HG02885 (cell line): ENCODE results near the gene COL1A1.

Source experiments
- ATAC-seq: cut with Tn5 transposase; IDR thresholded peaks from one replicate; pipeline ENCODE4 v1.9.1; 2021; ENCODE audit warnings: mild to moderate bottlenecking; ENCODE audit not compliant: unreplicated experiment, poor library complexity

Gene COL1A1

GRCh38 chr17:50214976-50215760 is 13.7 kb upstream of the COL1A1 start:
- no peak for ATAC-seq

- peak; percentile 83 for ATAC-seq
Measured at GRCh38 chr17:50213026-50214022, 11.9 kb upstream of the COL1A1 start.

- no peak for ATAC-seq
Measured at GRCh38 chr17:50212121-50212843, 10.9 kb upstream of the COL1A1 start.

GRCh38 chr17:50211249-50212120 is 10.1 kb upstream of the COL1A1 start:
- ATAC-seq, result no peak

- no peak for ATAC-seq
Measured at GRCh38 chr17:50210240-50211225, 9.1 kb upstream of the COL1A1 start.

- ATAC-seq, result no peak
Measured at GRCh38 chr17:50209472-50210239, 8.2 kb upstream of the COL1A1 start.

- ATAC-seq, result no peak
Measured at GRCh38 chr17:50209133-50209471, 7.7 kb upstream of the COL1A1 start.

GRCh38 chr17:50208611-50209061 is 7.2 kb upstream of the COL1A1 start:
- no peak for ATAC-seq

GRCh38 chr17:50207792-50208567 is 6.5 kb upstream of the COL1A1 start:
- ATAC-seq, result no peak

GRCh38 chr17:50207315-50207714 is 5.9 kb upstream of the COL1A1 start:
- no peak for ATAC-seq

GRCh38 chr17:50206604-50207293 is 5.3 kb upstream of the COL1A1 start:
- ATAC-seq, result no peak

GRCh38 chr17:50205963-50206505 is 4.6 kb upstream of the COL1A1 start:
- ATAC-seq, result no peak

GRCh38 chr17:50205111-50205962 is 3.9 kb upstream of the COL1A1 start:
- no peak for ATAC-seq

GRCh38 chr17:50204431-50204830 is 3.0 kb upstream of the COL1A1 start:
- ATAC-seq, result no peak

- no peak for ATAC-seq
Measured at GRCh38 chr17:50203604-50204345, 2.3 kb upstream of the COL1A1 start.
